HFFc6 (cell line): ENCODE measurements around the gene CREB3. TPM values are rescaled to one million over a fixed set of nuclear protein-coding genes. Genes with fewer than 3 reads are reported as not detected.

Experiments
- DNase-seq: peaks from one replicate; pipeline ENCODE4 v3.0.0-alpha.2; 2018
- H3K27ac Mint-ChIP-seq: 2 replicates; pipeline ENCODE4 v1.8.0; 2020; ENCODE audit warnings: mild to moderate bottlenecking, mixed read lengths
- H3K27me3 Mint-ChIP-seq: 2 replicates; pipeline ENCODE4 v1.8.0; 2021; ENCODE audit warnings: mild to moderate bottlenecking, moderate library complexity, mixed read lengths; ENCODE audit not compliant: insufficient read depth
- H3K36me3 Mint-ChIP-seq: 2 replicates; pipeline ENCODE4 v1.8.0; 2021; ENCODE audit warnings: low read depth, mixed read lengths
- H3K4me1 Mint-ChIP-seq: 2 replicates; pipeline ENCODE4 v1.8.0; 2020; ENCODE audit warnings: low read depth, mixed read lengths
- H3K4me3 Mint-ChIP-seq: 2 replicates; pipeline ENCODE4 v1.8.0; 2020; ENCODE audit warnings: mild to moderate bottlenecking, moderate library complexity, mixed read lengths
- H3K9me3 Mint-ChIP-seq: 2 replicates; pipeline ENCODE4 v1.8.0; 2020; ENCODE audit warnings: mild to moderate bottlenecking, mixed read lengths
- CTCF ChIP-seq: fragments of 200-600 bp; sonication (generic); IDR thresholded peaks from 2 replicates; pipeline ENCODE4 v1.5.0; 2021; ENCODE audit warnings: antibody characterized with exemption, mild to moderate bottlenecking
- total RNA-seq, 6 experiments: library from RNA; stranded (reverse); fragmentation: NEBNext Ultra II Directional; extraction: Animal tissue kit (Norgen Biotek cat#: 25700); gene quantifications; 2 replicates in 1 of 6; 3 replicates in 5 of 6; pipeline ENCODE4 v1.2.3, GENCODE V29; 2021

Gene CREB3
- total RNA-seq, 6 experiments from 2014 or later, result 106 to 127 (median 114) TPM

GRCh38 chr9:35728041-35728971, 4.2 kb upstream of the CREB3 start:
- H3K9me3 Mint-ChIP-seq, result no peaks in the 10 kb centered on the region
- peak; percentile 90 for DNase-seq
- H3K4me3 Mint-ChIP-seq, result no peak overlapping the region
- no peak for TF ChIP-seq CTCF
- peaks cover 8% of the 10 kb centered on the region for H3K27me3 Mint-ChIP-seq
- H3K4me1 Mint-ChIP-seq, result peaks cover 18% of the 10 kb centered on the region
- H3K36me3 Mint-ChIP-seq, result peaks cover 40% of the 10 kb centered on the region
- no peak overlapping the region for H3K27ac Mint-ChIP-seq

GRCh38 chr9:35729101-35729500, 3.4 kb upstream of the CREB3 start:
- H3K4me1 Mint-ChIP-seq, result peaks cover 21% of the 10 kb centered on the region
- H3K27ac Mint-ChIP-seq, result no peak overlapping the region
- H3K27me3 Mint-ChIP-seq, result peaks cover 8% of the 10 kb centered on the region
- no peak for TF ChIP-seq CTCF
- no peak for DNase-seq
- peaks cover 41% of the 10 kb centered on the region for H3K36me3 Mint-ChIP-seq
- no peak overlapping the region for H3K4me3 Mint-ChIP-seq
- no peaks in the 10 kb centered on the region for H3K9me3 Mint-ChIP-seq

GRCh38 chr9:35729700-35730485, 2.6 kb upstream of the CREB3 start:
- Mint-ChIP-seq H3K4me3 (no peak overlapping the region), H3K36me3 (peaks cover 38% of the 10 kb centered on the region), H3K27me3 (peaks cover 8% of the 10 kb centered on the region), H3K27ac (no peak overlapping the region), H3K9me3 (no peaks in the 10 kb centered on the region), H3K4me1 (peaks cover 22% of the 10 kb centered on the region)
- TF ChIP-seq CTCF, result peak; percentile 83
- peak; percentile 91 for DNase-seq

- H3K27ac Mint-ChIP-seq, result no peak overlapping the region
- peaks cover 8% of the 10 kb centered on the region for H3K27me3 Mint-ChIP-seq
- H3K4me3 Mint-ChIP-seq, result no peak overlapping the region
- no peak for TF ChIP-seq CTCF
- H3K36me3 Mint-ChIP-seq, result peaks cover 40% of the 10 kb centered on the region
- peaks cover 26% of the 10 kb centered on the region for H3K4me1 Mint-ChIP-seq
- no peak for DNase-seq
- no peaks in the 10 kb centered on the region for H3K9me3 Mint-ChIP-seq
Observed at GRCh38 chr9:35730486-35730854, 2.0 kb upstream of the CREB3 start.

- Mint-ChIP-seq H3K9me3 (no peaks in the 10 kb centered on the region), H3K27me3 (peaks cover 8% of the 10 kb centered on the region), H3K36me3 (peaks cover 40% of the 10 kb centered on the region), H3K4me1 (peaks cover 35% of the 10 kb centered on the region), H3K27ac (no peak overlapping the region), H3K4me3 (no peak overlapping the region; the same call in 1 of the 2 replicates)
- DNase-seq, result no peak
- no peak for TF ChIP-seq CTCF
Observed at GRCh38 chr9:35731415-35732184, 866 bp upstream of the CREB3 start.
